Subcutaneous adipose tissue (tissue), 4 donors: ENCODE measurements around the gene RAB5A. TPM values are rescaled to one million over a fixed set of nuclear protein-coding genes. Genes with fewer than 3 reads are reported as not detected.

Experiments used
- total RNA-seq, 4 donors: library from RNA; depleted of rRNA; stranded (reverse); fragments of >200 nt; gene quantifications; one replicate each; pipeline ENCODE4 v1.1.0, GENCODE V29; 2016
- TF ChIP-seq, protein P1 (sequence below): fragments of 450-650 bp; IDR thresholded peaks from one replicate; pipeline ENCODE4 v1.5.1; 2016; ENCODE audit warnings: low read depth, mild to moderate bottlenecking, control low read depth, antibody characterized with exemption, moderate library complexity

The RAB5A gene
- total RNA-seq, 4 donors from 2014 or later: 70.5 to 93.2 (median 85.3) TPM

DNA sequence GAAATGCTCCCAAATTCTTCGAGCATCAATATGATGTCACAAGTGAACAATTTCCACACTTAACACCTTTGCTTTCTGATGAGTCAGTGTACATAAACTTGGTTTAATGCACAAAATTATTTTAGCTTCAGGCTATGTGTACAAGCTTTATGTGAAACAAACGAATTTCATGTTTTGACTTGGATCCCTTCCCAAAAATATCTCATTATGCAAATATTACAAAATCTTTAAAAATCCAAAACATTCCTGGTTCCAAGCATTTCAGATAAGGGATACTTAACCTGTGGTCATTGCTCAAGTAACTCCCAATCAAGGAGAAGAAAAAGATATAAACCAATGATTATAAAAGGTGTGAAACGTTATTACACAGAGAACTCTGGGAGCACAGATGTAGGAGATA, 25.2 kb downstream of the RAB5A start:
- TF ChIP-seq, protein P1, sequence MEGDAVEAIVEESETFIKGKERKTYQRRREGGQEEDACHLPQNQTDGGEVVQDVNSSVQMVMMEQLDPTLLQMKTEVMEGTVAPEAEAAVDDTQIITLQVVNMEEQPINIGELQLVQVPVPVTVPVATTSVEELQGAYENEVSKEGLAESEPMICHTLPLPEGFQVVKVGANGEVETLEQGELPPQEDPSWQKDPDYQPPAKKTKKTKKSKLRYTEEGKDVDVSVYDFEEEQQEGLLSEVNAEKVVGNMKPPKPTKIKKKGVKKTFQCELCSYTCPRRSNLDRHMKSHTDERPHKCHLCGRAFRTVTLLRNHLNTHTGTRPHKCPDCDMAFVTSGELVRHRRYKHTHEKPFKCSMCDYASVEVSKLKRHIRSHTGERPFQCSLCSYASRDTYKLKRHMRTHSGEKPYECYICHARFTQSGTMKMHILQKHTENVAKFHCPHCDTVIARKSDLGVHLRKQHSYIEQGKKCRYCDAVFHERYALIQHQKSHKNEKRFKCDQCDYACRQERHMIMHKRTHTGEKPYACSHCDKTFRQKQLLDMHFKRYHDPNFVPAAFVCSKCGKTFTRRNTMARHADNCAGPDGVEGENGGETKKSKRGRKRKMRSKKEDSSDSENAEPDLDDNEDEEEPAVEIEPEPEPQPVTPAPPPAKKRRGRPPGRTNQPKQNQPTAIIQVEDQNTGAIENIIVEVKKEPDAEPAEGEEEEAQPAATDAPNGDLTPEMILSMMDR: no peak

DNA sequence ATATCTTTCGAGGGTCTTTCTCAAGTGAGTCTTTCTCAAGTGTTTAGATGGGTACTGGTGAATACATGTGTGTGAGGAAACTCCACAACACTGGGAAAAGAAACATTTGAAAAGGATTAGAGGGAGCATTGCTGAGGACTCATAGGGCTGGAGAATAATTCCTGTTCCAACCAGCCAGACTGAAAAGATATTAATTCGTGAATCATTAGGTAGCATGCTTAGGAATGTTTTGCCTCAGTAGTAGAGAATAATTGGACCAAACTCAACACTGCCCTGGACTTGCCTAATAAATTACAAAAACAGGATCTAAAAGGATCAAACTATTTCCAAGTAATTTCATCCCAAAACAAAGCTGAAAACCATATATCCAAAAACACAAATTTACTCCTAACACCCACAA, 47.9 kb downstream of the RAB5A start:
- TF ChIP-seq, protein P1: no peak

DNA sequence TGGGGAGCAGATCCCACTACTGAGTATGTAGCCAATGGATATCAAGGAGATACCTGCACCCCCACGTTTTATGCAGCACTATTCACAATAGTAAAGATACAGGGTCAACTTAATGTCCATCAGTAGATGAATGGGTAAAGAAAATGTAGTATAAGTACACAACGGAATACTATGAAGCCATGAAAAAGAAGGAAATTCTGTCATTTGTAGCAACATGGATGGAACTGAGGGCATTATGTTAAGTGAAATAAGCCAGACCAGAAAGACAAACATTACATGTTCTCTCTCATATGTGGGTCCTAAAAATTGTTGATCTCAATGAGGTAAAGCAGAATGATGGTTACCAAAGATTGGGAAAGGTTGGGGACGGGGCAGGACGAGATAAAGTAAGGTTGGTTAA, 50.6 kb downstream of the RAB5A start:
- TF ChIP-seq, protein P1: no peak

DNA sequence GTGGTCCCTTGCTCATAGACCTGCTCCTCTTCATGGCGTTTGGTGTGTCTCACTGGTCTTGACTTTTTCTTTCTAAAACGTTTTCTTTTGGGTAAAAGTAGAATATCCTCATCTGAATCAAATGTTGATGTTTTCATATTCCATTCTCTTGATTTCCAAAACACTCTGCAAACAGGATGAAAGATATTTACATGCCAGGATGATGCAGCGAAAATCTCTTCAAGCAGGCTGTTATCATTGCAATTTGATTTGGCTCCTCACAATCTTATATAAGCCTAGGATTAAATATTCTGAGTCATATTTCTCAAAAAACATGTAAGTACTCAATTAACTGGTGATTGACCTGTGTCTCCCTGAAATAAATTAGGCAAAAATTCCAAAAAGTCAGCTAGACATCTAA, 55.0 kb downstream of the RAB5A start:
- TF ChIP-seq, protein P1: no peak

DNA sequence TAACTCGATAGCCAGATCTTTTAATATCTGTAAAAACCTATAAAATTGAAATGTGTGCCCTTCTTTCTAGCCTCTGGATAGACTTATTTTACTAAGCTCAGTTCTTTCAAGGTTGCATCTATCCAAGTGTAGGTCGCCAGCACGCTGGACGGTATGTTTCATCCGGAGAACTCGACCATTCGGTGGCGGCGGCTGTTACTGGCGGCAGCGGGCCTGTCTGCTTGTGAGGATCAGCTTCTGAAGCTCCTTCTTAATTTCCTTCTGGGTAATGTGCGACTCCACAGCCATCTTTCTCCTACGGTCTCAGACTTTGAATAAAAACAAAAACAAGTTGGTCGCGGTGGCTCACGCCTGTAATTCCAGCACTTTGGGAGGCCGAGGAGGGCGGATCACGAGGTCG, 61.1 kb downstream of the RAB5A start:
- TF ChIP-seq, protein P1: no peak

DNA sequence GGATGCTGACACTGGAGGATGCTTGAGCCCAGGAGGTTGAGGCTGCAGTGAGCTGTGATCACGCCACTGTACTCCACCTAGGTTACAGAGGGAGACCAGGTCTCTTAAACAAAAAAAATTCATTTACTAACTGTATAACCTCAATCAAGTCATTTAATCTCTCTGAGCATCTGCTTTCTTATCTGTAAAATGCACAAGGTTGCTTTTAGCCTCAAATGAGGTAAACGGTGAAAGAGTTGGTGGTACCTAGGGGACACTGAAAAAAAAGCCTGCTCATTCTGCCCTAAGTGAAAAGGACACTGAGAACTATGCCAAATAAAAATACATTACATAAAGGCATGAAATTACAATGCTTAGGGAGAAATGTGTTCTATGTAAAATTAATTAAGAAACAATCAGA, 61.7 kb downstream of the RAB5A start:
- TF ChIP-seq, protein P1: no peak

DNA sequence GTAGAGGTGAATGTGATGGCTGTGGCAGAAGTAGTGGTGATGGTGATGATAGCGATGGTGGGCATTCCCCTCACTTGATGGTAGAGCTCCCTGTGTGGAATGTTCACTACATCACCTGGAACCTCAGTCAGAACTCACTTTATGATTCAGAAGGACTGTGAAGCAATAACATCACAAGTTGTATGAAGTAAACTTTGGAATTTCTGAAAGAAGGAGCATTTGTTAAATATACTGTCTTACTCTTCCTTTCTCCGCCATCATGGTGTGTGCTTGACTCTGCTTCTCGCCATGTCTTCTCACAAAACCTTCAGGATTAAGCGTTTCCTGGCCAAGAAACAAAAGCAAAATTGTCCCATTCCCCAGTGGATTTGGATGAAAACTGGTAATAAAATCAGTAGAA, 65.3 kb downstream of the RAB5A start, which contains the start of gene PP2D1:
Gene PP2D1, minus strand, starts transcription at position 101 of the 400 bp plus-strand sequence. CDS start 192 bp downstream, outside the sequence.
- TF ChIP-seq, protein P1: no peak
